ENCODE measurements around the gene SNX3.

GRCh38 chr6:108302386-108302785, 41.5 kb upstream of the SNX3 start:
- no peak for TF ChIP-seq CTCF (IDR thresholded peaks at IDR 0.05)
- TF ChIP-seq POLR2AphosphoS5 (IDR thresholded peaks at IDR 0.05) = no peak
- TF ChIP-seq POLR2A (IDR thresholded peaks at IDR 0.05) = no peak
- TF ChIP-seq EP300 (IDR thresholded peaks at IDR 0.05) = no peak
